ENCODE data around the gene MICU1.
"Not testable (repeated sequence)": the region's sequence is repeated elsewhere in the genome, so short reads cannot be mapped to it uniquely, and the experiment has no call there.

Gene MICU1

GRCh38 chr10:72625608-72626443 is at the start of gene MICU1:
Gene MICU1 (minus strand): TSS chr10:72626079. CDS start chr10:72566793, 59,286 bp downstream.
- peak; percentile 89 to 93 (median 92) for DNase-seq (ENCODE audit: low read depth in 2 of 3, low spot score in 1 of 3)

GRCh38 chr10:72674174-72674573 is 48.3 kb upstream of the MICU1 start:
- DNase-seq (ENCODE audit: low read depth in 2 of 3, low spot score in 1 of 3), result not testable (repeated sequence)

GRCh38 chr10:72673280-72673679 is 47.4 kb upstream of the MICU1 start:
- no peak for DNase-seq (ENCODE audit: low read depth in 2 of 3, low spot score in 1 of 3)

- no peak for DNase-seq (ENCODE audit: low read depth in 2 of 3, low spot score in 1 of 3)
These were observed 41.5 kb upstream of the MICU1 start for GRCh38 chr10:72667207-72667864.

GRCh38 chr10:72665925-72666324 is 40.0 kb upstream of the MICU1 start:
- DNase-seq (ENCODE audit: low read depth in 2 of 3, low spot score in 1 of 3), result no peak

- DNase-seq (ENCODE audit: low read depth in 2 of 3, low spot score in 1 of 3), result no peak
These were observed 38.1 kb upstream of the MICU1 start for GRCh38 chr10:72663971-72664370.

GRCh38 chr10:72661431-72661830 is 35.6 kb upstream of the MICU1 start:
- no peak for DNase-seq (ENCODE audit: low read depth in 2 of 3, low spot score in 1 of 3)

GRCh38 chr10:72660220-72660619 is 34.3 kb upstream of the MICU1 start:
- no peak for DNase-seq (ENCODE audit: low read depth in 2 of 3, low spot score in 1 of 3)

GRCh38 chr10:72659694-72660093 is 33.8 kb upstream of the MICU1 start:
- DNase-seq (ENCODE audit: low read depth in 2 of 3, low spot score in 1 of 3), result no peak

- DNase-seq (ENCODE audit: low read depth in 2 of 3, low spot score in 1 of 3), result no peak
These were observed 33.0 kb upstream of the MICU1 start for GRCh38 chr10:72658696-72659400.

- DNase-seq (ENCODE audit: low read depth in 2 of 3, low spot score in 1 of 3), result no peak
These were observed 28.8 kb upstream of the MICU1 start for GRCh38 chr10:72654720-72655119.

- no peak for DNase-seq (ENCODE audit: low read depth in 2 of 3, low spot score in 1 of 3)
These were observed 27.7 kb upstream of the MICU1 start for GRCh38 chr10:72653383-72654096.

- no peak for DNase-seq (ENCODE audit: low read depth in 2 of 3, low spot score in 1 of 3)
These were observed 23.4 kb upstream of the MICU1 start for GRCh38 chr10:72649291-72649690.

- no peak for DNase-seq (ENCODE audit: low read depth in 2 of 3, low spot score in 1 of 3)
These were observed 22.4 kb upstream of the MICU1 start for GRCh38 chr10:72648301-72648700.

GRCh38 chr10:72646971-72647370 is 21.1 kb upstream of the MICU1 start:
- not testable (repeated sequence) for DNase-seq (ENCODE audit: low read depth in 2 of 3, low spot score in 1 of 3)

GRCh38 chr10:72645263-72645858 is 19.5 kb upstream of the MICU1 start:
- DNase-seq (ENCODE audit: low read depth in 2 of 3, low spot score in 1 of 3), result no peak

GRCh38 chr10:72642318-72642717 is 16.4 kb upstream of the MICU1 start:
- DNase-seq (ENCODE audit: low read depth in 2 of 3, low spot score in 1 of 3), result no peak

GRCh38 chr10:72639441-72639873 is 13.6 kb upstream of the MICU1 start:
- no peak for DNase-seq (ENCODE audit: low read depth in 2 of 3, low spot score in 1 of 3)

- no peak for DNase-seq (ENCODE audit: low read depth in 2 of 3, low spot score in 1 of 3)
These were observed 12.9 kb upstream of the MICU1 start for GRCh38 chr10:72638586-72639440.

GRCh38 chr10:72637398-72637857 is 11.5 kb upstream of the MICU1 start:
- DNase-seq (ENCODE audit: low read depth in 2 of 3, low spot score in 1 of 3), result peak; percentile 12 to 20 (median 16)
